Measurements from ENCODE around the gene RGS3.

- no peak for TF ChIP-seq POLR2A (IDR thresholded peaks at IDR 0.05)
- TF ChIP-seq, protein P1, sequence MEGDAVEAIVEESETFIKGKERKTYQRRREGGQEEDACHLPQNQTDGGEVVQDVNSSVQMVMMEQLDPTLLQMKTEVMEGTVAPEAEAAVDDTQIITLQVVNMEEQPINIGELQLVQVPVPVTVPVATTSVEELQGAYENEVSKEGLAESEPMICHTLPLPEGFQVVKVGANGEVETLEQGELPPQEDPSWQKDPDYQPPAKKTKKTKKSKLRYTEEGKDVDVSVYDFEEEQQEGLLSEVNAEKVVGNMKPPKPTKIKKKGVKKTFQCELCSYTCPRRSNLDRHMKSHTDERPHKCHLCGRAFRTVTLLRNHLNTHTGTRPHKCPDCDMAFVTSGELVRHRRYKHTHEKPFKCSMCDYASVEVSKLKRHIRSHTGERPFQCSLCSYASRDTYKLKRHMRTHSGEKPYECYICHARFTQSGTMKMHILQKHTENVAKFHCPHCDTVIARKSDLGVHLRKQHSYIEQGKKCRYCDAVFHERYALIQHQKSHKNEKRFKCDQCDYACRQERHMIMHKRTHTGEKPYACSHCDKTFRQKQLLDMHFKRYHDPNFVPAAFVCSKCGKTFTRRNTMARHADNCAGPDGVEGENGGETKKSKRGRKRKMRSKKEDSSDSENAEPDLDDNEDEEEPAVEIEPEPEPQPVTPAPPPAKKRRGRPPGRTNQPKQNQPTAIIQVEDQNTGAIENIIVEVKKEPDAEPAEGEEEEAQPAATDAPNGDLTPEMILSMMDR (IDR thresholded peaks at IDR 0.05), result no peak
Observed at GRCh38 chr9:113515862-113516261, 52.3 kb downstream of the RGS3 start.
